Measurements from ENCODE around the gene SIRT5.

Gene SIRT5

DNA sequence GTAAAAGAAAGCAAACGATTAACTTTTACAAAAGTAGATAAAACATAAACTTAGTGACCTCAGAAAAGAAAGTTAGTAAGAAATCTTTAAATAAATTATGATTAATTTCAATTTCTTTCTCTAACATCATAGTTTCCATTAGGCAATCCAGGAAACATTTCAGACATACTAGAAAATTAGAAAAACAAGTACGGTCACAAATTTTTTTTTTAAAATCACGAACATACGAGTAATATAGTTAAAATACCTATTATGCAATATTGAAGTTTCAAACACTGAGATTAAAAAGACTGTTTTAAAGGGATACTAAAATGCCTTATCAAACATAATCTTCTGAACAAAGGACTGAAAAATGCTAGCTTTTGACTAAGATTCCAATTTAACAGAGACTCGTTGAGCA lies 66.9 kb downstream of the SIRT5 start:
- no peak for DNase-seq

DNA sequence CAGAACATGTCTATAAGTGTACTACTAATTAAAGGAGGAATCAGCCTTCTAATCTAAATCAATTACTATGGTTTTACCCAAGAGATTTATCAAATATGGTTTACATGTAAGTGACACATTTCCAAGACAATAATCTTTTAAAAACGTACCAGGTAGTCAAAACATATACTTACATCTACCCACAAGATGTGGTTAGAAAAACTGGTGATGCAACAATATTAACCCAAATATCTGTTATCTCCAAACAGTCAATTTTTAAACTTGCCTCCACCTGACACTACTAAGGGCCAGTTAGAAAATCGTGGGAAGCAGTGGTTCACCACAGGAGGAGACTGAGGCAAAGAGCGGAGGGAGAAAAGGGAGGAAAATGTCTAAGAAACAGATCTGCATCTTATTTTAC lies 68.7 kb downstream of the SIRT5 start:
- no peak for DNase-seq

DNA sequence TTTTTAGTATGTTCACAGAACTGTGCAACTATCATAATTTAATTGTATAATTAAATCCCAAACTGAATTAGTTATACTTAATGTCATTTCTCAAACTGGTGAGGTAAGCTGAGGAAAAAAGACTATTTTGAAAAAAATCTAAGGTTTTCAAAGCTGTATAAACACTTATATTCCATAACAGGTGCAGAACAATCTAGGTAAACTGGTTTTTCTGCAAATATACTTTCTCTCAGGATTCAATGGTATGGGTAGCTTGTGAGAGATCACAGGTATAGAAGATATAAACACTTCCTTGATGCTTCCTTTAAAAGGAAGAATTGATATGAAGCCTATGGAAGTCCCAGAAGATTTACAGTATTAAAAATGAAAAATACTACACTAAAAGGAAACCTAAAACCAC lies 74.4 kb downstream of the SIRT5 start:
- DNase-seq, result no peak

DNA sequence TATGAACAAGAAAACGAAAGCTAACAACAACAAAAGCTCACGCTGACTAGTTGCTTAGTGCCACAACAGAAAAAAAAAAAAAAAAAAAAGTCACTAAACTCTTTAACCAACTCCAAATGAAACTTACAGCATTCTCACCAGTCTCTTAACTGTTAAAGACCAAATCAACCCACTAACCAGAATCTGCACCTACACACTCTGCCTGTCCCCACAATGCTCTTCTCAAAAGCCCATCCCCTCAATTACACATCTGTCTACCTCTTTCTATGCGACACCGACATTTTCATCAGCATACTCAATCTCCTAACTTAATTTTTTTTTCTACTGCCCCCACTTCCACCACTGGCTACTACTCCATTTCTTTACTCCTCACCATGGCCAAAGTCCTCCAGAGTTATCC lies 75.0 kb downstream of the SIRT5 start:
- no peak for DNase-seq

DNA sequence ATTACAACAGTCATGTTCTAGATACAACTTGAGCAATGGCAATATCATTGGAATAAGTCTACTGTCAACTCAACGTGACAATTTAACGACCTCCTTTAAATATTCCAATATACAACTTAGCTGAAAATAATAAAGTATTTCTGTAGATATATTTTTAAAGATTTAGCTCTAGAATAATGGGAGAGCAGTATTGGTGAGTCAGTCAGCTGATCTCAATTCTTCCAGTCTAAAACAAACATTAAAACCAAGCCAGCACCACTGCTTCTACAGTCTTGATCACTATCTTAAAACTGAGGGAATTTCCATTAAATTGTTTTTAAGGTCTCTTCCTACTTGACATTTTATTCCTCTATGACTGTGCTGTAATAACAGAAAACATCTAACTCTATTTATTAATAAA lies 78.9 kb downstream of the SIRT5 start:
- no peak for DNase-seq

DNA sequence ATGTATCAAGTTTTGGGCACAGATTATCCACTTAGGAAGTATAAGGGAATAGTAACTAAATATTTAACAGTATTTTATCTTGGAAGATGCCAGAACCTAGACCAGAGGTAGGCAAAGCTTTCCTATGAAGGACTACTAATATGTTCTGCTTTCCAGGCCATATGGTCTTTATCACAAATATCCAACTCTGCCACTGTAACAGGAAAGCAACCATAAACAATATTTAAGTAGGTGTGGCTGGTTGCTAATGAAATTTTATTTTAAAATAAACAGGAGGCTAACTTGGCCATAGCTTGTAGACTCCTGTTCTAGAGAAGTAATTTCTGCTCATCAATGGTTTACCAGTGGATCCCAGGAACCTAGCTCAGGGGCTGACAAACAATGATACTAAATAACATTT lies 80.1 kb downstream of the SIRT5 start:
- DNase-seq, result no peak

DNA sequence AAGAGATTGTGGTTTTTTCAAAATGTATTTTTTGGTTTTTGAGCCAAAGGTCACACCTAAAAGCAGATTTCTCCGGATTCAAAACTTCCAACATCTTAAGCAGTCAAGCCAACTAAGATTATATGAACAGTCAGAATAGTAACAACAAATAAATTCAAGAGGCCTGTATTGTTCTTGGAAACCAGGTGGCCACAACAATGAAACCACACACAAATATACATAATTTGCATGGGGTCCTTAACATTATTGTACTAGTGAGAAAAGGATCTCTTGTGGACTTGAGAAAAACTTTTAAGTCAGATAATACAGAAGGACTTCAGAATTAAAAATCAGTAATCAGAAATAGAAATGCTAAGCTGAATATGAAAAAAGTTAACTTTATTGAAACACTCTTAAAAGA lies 81.3 kb downstream of the SIRT5 start:
- DNase-seq, result no peak

DNA sequence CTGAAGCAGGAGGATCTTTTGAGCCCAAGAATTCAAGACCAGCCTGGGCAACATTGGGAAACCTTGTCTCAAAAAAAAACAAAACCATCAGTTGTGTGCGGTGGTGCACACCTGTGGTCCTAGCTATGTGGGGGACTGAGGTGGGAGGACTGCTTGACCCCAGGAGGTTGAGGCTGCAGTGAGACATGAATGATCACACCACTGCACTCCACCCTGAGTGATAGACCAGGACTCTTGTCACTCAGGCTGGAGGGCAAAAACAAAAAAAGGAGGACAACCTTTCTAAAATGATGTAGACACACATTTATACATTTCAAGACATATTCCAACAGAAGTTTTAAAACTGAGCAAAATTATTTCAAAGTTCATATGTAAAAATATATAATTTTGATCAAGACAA lies 85.9 kb downstream of the SIRT5 start:
- no peak for DNase-seq

DNA sequence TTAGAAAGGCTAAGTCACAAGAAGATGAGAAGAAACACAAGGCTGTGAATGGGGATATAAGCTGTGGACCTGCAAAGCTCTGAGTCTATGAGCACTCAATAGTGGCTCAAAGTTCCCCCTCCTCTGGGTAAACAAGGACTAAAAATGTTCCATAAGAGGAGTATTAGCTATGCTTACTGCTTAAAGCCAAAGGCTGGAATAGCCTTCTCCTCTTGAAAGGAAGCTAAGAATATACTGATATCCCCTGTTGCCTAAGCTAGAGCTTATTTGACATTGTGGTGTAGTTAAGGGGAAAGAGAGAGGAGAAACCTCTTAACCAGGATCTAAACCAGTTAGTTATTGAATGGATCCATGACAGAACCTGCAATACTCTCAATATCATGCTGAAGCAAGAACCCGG lies 86.5 kb downstream of the SIRT5 start:
- no peak for DNase-seq

DNA sequence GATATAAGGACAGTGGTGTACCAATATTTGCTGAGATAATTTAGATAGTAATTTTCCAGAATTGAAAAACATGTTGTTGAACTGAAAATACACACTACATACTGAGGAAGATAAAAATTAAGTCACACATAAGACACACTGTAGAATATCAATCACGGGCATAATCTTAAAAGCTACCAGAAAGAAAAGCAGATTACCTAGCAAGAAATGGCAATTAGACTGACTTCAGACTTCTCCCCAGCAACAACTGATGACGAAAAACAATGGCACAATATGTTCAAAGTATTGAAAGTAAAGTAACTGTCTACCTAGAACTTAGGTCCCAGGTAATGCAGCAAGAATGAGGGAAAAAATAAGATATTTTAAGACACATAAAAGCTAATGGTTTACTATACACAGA lies 87.2 kb downstream of the SIRT5 start:
- DNase-seq, result no peak

DNA sequence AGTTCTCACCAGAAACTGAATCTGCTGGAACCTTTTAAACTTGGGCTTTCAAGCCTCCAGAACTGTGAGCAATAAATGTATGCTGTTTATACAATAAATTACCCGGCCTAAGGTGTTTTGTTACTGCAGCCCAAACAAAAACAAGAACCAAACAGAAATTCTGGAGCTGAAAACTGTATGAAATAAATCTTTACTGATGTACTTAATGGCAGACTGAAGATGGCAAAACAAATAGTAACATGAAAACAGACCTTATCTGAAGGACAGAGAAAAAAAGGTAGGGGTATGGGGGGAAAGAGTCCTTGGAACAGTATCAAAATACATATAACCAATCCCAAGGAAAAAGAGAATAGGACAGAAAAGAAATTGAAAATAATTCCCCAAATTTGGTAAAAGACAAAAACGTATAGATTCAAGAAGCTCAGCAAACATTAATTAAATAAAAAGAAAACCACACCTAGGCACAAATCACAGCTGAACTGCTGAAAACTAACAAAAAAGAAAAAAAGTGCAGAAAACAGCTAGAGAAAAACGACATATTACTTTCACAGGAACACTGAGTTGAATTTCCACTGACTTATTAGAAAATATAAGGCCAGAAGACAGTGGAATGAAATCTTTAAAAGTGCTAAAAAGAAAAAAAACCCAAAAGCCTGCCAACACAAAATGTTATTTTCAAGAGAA lies 88.4 kb downstream of the SIRT5 start:
- DNase-seq, result no peak

DNA sequence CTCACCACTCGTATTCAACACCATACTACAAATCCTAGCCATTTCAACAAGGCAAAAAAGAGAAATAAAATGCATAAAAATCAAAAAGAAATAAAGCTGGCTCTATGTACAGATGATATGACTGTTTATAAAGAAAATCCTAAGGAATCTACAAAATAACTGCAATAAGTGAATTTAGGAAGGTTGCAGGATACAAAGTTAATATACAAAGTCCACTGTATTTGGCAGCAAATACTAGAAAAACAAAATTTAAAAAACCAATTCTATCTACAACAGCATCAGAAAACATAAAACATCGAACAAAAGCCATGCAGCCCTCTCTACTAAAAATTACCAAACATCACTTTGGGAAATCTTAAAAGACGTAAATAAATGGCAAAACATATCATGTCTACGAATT lies 89.6 kb downstream of the SIRT5 start:
- no peak for DNase-seq
